OCI-LY3 (cell line): ENCODE measurements around the gene POLA2.

Experiments used
- EZH2phosphoT487 ChIP-seq: fragments of 200-600 bp; shearing (Covaris generic); IDR thresholded peaks from 2 replicates; pipeline ENCODE4 v1.6.1; 2018; ENCODE audit warnings: antibody characterized with exemption, mixed run types, low read depth
- TF ChIP-seq, protein P1 (sequence below): fragments of 200-600, 300-600 bp; sonication (generic); IDR thresholded peaks from 2 replicates; pipeline ENCODE4 v1.5.1; 2014; ENCODE audit warnings: antibody characterized with exemption, low read length, low read depth

DNA sequence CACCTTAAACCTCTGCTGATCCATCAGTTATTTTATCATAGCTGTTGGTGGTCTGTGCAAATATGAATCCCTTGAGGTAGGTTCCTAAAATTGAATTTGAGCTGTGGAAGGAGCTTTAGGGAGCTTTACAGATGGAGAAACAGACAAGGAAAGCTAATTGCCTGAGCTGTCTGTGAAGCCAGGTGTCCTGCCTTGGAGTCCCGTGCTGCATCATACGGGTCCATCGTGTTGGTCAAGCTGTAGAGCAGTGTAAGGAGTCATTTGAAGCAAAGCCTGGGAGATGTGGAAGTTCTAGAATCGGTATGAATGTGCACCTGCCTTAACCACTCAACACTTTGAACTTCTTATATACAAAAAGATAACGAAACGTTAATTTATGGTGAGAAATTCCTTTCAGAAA lies 1.0 kb downstream of the POLA2 start:
- TF ChIP-seq, protein P1, sequence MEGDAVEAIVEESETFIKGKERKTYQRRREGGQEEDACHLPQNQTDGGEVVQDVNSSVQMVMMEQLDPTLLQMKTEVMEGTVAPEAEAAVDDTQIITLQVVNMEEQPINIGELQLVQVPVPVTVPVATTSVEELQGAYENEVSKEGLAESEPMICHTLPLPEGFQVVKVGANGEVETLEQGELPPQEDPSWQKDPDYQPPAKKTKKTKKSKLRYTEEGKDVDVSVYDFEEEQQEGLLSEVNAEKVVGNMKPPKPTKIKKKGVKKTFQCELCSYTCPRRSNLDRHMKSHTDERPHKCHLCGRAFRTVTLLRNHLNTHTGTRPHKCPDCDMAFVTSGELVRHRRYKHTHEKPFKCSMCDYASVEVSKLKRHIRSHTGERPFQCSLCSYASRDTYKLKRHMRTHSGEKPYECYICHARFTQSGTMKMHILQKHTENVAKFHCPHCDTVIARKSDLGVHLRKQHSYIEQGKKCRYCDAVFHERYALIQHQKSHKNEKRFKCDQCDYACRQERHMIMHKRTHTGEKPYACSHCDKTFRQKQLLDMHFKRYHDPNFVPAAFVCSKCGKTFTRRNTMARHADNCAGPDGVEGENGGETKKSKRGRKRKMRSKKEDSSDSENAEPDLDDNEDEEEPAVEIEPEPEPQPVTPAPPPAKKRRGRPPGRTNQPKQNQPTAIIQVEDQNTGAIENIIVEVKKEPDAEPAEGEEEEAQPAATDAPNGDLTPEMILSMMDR, result no peak
- no peak for TF ChIP-seq EZH2phosphoT487
